GM12801 (cell line): ENCODE results near the gene TPBGL.

Source experiments
- TF ChIP-seq, protein P1 (sequence below): IDR thresholded peaks from one replicate; pipeline ENCODE4 v1.5.1; 2011; ENCODE audit warnings: control low read depth; ENCODE audit not compliant: insufficient read length; ENCODE audit errors: extremely low read depth

TPBGL gene

DNA sequence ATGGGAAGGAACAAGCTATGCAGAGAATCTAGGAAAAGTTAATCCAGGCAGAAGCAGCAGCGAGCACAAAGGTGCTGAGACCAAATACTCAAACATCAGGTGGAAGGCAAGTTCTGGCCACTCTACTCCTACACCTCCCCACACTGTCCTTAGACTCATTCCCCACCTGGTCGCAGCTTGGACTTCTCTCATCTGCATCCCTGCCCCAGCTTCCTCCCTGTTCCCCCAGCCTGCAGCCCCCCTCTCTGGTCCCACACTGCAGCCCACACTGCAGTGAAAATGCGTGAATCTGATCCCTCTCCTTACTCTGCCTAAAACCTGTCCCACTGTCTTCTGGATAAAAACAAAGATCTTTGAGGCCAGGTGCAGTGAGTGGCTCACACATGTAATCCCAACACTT is 9.1 kb downstream of the TPBGL start:
- TF ChIP-seq, protein P1, sequence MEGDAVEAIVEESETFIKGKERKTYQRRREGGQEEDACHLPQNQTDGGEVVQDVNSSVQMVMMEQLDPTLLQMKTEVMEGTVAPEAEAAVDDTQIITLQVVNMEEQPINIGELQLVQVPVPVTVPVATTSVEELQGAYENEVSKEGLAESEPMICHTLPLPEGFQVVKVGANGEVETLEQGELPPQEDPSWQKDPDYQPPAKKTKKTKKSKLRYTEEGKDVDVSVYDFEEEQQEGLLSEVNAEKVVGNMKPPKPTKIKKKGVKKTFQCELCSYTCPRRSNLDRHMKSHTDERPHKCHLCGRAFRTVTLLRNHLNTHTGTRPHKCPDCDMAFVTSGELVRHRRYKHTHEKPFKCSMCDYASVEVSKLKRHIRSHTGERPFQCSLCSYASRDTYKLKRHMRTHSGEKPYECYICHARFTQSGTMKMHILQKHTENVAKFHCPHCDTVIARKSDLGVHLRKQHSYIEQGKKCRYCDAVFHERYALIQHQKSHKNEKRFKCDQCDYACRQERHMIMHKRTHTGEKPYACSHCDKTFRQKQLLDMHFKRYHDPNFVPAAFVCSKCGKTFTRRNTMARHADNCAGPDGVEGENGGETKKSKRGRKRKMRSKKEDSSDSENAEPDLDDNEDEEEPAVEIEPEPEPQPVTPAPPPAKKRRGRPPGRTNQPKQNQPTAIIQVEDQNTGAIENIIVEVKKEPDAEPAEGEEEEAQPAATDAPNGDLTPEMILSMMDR: no peak

DNA sequence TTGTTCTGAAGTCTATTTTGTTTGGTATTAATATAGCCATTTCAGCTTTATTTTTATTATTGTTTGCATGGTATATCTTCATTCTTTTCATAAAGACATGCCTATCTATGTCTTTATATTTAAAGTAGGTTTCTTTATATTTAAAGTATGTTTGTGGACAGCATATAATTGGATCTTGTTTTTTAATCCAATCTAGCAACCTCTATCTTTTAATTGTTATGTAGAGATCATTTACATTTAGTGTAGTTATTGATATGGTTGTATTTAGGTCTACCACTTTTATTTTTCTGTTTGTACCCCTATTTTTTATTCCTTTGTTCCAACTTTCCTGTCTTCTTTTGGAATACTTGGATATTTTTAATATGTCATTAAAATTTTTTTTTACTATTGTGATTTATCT is 13.8 kb downstream of the TPBGL start:
- TF ChIP-seq, protein P1: no peak

DNA sequence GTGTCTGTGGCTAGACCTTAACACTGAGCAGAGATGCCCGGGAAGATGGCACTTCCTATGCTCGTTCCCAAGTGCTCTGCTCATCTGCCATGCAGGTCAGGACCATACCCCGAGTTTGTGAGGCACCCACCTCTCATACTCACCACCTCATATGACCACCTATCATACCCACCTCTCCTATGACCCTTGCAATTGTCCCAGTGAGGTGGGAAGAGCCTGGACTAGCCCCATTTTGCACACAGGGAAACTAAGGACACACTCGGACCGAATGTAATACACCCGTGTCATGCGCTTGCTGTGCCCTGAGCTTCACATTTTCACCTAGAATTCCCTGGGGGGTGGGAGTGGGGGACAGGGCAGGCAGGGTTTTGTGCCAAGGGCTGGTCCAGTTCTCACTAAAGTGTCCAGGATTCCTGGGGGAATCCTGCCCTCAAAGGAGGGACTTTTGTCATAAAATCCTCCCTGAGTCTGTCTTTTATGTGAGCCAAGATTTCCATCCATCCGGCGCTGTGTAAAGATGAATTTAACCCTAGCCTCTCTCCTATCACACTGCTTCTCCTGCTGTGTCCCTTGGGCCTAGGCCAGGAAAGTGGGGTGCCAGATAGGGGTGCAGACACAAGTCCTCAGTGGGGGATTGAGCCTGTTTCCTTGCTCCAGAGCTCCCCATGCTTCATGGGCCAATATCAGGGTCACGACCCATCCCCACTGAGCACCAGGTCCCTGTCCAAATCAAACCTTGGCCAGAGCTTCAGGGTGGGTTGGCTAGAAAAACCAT is 20.0 kb downstream of the TPBGL start:
- TF ChIP-seq, protein P1: no peak

DNA sequence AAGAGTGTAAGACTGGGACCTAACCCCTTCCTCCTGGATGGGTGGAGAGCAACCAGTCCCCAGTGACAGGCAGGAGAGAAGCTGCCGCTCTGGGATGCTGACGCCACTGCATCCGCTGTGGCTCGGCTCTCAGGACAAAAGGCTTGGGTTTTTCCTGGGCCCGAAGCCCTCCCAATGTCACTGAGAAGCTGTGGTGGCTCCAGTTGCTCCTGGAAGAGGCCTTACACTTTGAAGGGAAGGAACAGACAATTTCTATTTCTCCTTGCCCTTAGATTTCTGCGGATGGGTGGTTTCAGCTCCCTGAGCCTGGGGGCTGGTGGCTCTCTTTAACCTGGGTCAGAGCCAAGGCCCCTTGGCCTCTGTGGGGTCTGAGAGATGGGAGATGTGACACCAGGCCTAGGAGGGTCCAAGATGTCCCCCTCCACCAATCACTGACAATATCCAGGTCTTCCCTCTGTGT is 21.4 kb downstream of the TPBGL start:
- TF ChIP-seq, protein P1: no peak

DNA sequence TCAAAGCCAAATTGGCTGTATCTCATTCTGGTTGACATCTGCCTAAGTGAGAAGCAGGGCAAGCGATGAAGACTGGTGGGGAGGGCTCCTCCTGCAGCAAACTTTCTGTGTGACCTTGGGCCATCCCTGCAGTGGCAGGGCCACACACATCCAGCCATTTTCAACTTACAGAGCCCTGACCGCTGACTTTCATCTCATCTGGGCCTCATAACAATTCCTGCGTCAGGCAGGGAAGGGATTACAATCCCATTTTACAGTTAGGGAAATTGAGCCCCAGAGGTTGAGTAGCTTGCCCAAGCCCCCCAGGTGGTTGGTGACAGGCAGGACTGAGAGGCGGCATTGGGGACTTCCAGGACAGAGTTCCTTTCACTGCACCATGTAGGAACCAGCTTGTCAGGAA is 21.9 kb downstream of the TPBGL start:
- TF ChIP-seq, protein P1: no peak

DNA sequence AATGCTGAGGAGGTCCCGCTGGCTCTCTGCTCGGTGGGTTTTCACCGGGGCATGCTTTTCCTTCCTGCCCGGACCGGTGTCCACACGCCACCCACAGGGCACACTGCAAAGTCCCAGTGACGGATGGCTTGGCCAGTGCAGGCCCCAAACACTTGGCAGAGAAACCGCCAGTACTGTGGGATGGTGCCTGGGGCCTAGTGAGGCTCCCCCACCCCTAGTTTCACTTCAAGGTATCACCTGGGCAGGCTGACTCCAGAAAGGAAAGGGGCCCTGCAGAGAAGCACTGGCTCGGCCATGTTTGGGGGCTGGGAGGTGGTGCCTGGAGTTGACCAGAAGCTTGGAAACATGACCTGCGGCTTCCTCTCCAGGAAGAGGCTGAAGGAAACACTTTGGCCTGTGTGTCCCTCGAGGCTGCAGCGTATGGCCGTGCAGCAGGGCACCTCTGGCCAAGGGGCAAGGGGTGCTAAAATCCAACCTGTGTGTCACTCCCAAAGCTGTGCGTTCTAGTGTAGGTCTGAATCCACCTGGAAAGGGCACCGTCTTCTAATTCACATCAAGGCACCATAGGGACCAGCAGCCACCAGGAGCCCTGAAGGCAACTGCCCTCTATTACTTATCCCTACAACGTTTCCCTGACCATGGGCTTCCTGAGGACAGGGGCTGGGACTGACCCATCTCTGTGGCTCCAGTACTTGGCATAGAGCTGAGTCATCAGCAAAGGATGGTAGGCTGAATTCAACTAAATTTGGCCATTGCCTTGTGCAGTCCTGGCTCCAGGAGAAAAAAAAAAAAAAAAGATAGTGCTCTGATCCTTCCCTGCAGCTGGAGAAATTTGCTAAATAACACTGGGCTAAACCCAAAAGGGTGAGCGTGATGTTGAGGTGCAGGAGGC is 22.6 kb downstream of the TPBGL start:
- TF ChIP-seq, protein P1: no peak

DNA sequence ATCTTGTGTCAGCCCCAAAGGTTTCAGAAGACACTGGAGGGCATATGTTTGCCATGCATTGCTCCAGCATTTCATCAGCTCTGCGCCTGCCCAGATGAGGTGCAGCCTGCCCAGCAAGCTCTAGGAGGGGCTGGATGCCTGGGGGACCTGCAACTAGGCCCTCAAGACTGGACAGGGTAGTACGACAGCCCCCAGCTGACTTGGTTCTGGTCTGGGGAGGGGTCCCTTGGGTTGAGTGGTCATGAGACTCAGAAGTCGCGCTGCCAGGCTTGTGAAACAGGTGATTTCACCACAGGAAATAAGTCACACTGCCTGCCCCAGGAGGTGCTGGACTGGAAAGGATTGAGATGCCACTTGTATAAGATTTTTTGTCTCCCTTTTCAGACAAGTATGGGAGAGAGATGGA is 23.4 kb downstream of the TPBGL start:
- TF ChIP-seq, protein P1: no peak
